NCI-H460 (cell line): ENCODE results near the gene CAP1. TPM values are rescaled to one million over a fixed set of nuclear protein-coding genes. Genes with fewer than 3 reads are reported as not detected.
"Not testable (repeated sequence)": the region's sequence is repeated elsewhere in the genome, so short reads cannot be mapped to it uniquely, and the experiment has no call there.

Experiments used
- DNase-seq: peaks from one replicate; pipeline ENCODE4 v3.0.0-alpha.2; 2016; ENCODE audit warnings: low read depth; ENCODE audit errors: extremely low read depth
- polyA plus RNA-seq: library from polyadenylated mRNA; depleted of rRNA; stranded (reverse); fragments of >200 nt; gene quantifications from 2 replicates; pipeline ENCODE4 v1.2.3, GENCODE V29; 2014; cell fraction: nucleus; rRNA removed
- total RNA-seq: library from RNA; depleted of rRNA; stranded (reverse); fragments of >200 nt; shearing (Covaris generic); gene quantifications from 2 replicates; pipeline ENCODE4 v1.2.3, GENCODE V29; 2014; rRNA removed

CAP1 gene
- 155 and 163 TPM in 2 replicates for total RNA-seq
- polyA plus RNA-seq: 81.2 and 109 TPM in 2 replicates

GRCh38 chr1:40040511-40041465, at the start of gene CAP1:
Gene CAP1 (plus strand): TSS chr1:40040729. CDS start chr1:40059347, 18,618 bp downstream.
- DNase-seq: peak; percentile 95

GRCh38 chr1:39992234-39992633, 48.3 kb upstream of the CAP1 start:
- DNase-seq: no peak

GRCh38 chr1:39992888-39993287, 47.6 kb upstream of the CAP1 start:
- no peak for DNase-seq

- no peak for DNase-seq
These were observed 44.5 kb upstream of the CAP1 start for GRCh38 chr1:39995973-39996393.

GRCh38 chr1:39996396-39997004, 44.0 kb upstream of the CAP1 start:
- DNase-seq: no peak

- no peak for DNase-seq
These were observed 39.1 kb upstream of the CAP1 start for GRCh38 chr1:40001456-40001855.

- no peak for DNase-seq
These were observed 37.1 kb upstream of the CAP1 start for GRCh38 chr1:40003156-40004093.

- DNase-seq: no peak
These were observed 35.7 kb upstream of the CAP1 start for GRCh38 chr1:40004857-40005256.

- DNase-seq: not testable (repeated sequence)
These were observed 33.0 kb upstream of the CAP1 start for GRCh38 chr1:40007481-40008034.

- no peak for DNase-seq
These were observed 29.3 kb upstream of the CAP1 start for GRCh38 chr1:40011198-40011597.

- DNase-seq: no peak
These were observed 26.2 kb upstream of the CAP1 start for GRCh38 chr1:40014253-40014706.

- no peak for DNase-seq
These were observed 25.5 kb upstream of the CAP1 start for GRCh38 chr1:40014812-40015594.

GRCh38 chr1:40017951-40018575, 22.5 kb upstream of the CAP1 start:
- no peak for DNase-seq

GRCh38 chr1:40020447-40021085, 20.0 kb upstream of the CAP1 start:
- no peak for DNase-seq

GRCh38 chr1:40023379-40023944, 17.1 kb upstream of the CAP1 start:
- no peak for DNase-seq

GRCh38 chr1:40024671-40025070, 15.9 kb upstream of the CAP1 start:
- no peak for DNase-seq

GRCh38 chr1:40027647-40028046, 12.9 kb upstream of the CAP1 start:
- no peak for DNase-seq

- no peak for DNase-seq
These were observed 10.9 kb upstream of the CAP1 start for GRCh38 chr1:40029608-40030007.
